ENCODE measurements around the gene HSD3B7.
"Not testable (repeated sequence)": the region's sequence is repeated elsewhere in the genome, so short reads cannot be mapped to it uniquely, and the experiment has no call there.

The HSD3B7 gene

GRCh38 chr16:31002250-31002700 is 17.3 kb downstream of the HSD3B7 start:
- DNase-seq, result no peak

GRCh38 chr16:31002862-31003341 is 17.9 kb downstream of the HSD3B7 start:
- no peak for DNase-seq

DNA sequence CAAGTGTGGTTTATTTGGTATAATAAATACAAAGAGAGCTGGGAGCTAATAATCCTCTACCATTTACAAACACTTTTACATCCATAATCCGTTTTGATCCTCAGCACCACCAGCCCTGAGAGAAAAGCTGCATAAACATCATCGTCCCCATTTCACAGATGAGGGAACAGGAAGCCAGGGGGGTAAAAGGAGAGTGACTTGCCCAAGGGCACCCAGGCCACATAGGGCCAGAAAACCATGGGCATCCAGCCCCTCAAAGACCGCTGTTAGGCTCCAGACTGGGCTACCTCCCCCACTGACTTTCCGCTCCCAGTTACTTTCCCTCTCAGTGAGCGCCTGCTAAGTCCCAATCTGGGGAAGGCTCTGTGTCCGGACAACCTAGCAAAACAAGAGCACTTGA is 18.7 kb downstream of the HSD3B7 start:
- DNase-seq, result no peak

GRCh38 chr16:31004658-31005057 is 19.7 kb downstream of the HSD3B7 start:
- no peak for DNase-seq

- no peak for DNase-seq
Observed at GRCh38 chr16:31005350-31006085, 20.5 kb downstream of the HSD3B7 start.

- no peak for DNase-seq
Observed at GRCh38 chr16:31006086-31006385, 21.0 kb downstream of the HSD3B7 start.

DNA sequence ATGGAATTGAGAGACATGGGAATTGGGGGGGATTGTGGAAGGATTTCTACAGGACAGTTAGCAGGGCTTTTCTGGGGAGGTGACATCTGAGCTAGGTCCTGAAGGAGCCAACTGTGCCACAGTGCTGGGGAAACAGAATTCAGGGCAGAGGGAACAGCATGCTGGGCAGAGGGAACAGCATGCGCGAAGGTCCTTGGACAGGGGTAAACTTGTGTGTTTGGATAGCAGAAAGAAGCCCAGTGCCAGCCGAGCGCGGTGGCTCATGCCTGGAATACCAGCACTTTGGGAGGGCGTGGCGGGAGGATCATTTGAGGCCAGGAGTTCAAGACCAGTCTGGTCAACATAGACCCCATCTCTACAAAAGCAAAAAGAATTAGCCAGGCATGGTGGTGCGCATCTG is 21.6 kb downstream of the HSD3B7 start:
- DNase-seq, result no peak

- no peak for DNase-seq
Observed at GRCh38 chr16:31007684-31008083, 22.7 kb downstream of the HSD3B7 start.

GRCh38 chr16:31008149-31008548 is 23.1 kb downstream of the HSD3B7 start:
- DNase-seq, result no peak

GRCh38 chr16:31008551-31008950 is 23.5 kb downstream of the HSD3B7 start:
- DNase-seq, result no peak

DNA sequence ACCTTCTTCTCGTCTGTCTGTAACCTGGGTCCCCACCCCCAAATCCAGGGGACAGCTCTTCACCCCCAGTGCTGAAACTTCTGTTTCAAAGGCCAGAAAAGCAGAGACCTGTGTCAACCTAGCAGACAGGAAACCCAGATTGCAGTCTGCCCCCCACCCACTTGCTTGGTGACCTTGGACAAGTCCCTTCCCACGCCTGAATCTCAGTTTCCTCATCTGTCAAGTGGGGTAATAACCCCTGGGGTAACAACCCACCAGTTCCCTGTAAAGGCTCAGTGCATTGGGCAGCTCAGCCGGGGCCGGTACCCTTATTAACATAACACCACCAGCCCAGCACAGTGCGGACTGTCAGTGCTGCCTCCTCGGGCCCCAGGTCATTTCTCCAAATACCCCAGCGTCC is 24.1 kb downstream of the HSD3B7 start:
- DNase-seq, result no peak

- DNase-seq, result no peak
Observed at GRCh38 chr16:31009894-31010584, 25.0 kb downstream of the HSD3B7 start.

GRCh38 chr16:31010585-31011325 is 25.7 kb downstream of the HSD3B7 start, which contains the start of gene STX1B:
STX1B (minus strand) TSS chr16:31010638; CDS start chr16:31010396, 242 bp downstream.
- no peak for DNase-seq

DNA sequence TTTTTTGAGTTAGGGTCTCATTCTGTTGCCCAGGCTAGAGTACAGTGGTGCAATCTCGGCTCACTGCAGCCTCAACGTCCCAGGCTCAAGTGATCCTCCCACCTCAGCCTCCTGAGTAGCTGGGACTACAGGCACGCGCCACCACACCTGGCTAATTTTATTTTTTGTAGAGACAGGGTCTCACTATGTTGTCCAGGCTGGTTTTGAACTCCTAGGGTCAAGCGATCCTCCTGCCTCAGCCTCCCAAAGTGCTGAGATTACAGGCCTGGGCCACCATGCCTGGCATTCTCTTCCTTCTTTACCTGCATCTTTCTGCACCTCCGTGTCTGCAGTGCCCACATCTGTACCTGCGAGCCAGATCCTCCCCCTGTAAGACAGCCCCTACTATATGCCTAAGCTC is 26.8 kb downstream of the HSD3B7 start:
- not testable (repeated sequence) for DNase-seq

DNA sequence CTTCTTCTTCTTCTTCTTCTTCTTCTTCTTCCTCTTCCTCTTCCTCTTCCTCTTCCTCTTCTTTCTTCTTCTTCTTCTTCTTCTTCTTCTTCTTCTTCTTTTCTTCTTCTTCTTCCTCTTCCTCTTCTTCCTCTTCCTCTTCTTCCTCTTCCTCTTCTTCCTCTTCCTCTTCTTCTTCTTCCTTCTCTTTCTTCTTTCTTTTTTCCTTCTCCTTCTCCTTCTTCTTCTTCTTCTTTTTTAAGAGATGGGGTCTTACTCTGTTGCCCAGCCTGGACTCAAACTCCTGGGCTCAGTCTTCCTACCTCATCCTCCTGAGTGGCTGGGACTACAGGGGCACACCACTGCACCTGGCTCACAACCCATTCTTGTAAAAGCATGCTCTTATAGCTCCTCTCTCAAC is 28.3 kb downstream of the HSD3B7 start:
- DNase-seq, result not testable (repeated sequence)

GRCh38 chr16:31016018-31016417 is 31.0 kb downstream of the HSD3B7 start:
- no peak for DNase-seq

GRCh38 chr16:31017756-31018155 is 32.7 kb downstream of the HSD3B7 start:
- DNase-seq, result not testable (repeated sequence)

- no peak for DNase-seq
Observed at GRCh38 chr16:31020536-31020935, 35.5 kb downstream of the HSD3B7 start.

GRCh38 chr16:31022544-31023251 is 37.7 kb downstream of the HSD3B7 start:
- DNase-seq, result no peak

GRCh38 chr16:31023252-31023602 is 38.2 kb downstream of the HSD3B7 start:
- no peak for DNase-seq

GRCh38 chr16:31023627-31024226 is 38.7 kb downstream of the HSD3B7 start:
- no peak for DNase-seq

- no peak for DNase-seq
Observed at GRCh38 chr16:31025339-31025738, 40.3 kb downstream of the HSD3B7 start.

DNA sequence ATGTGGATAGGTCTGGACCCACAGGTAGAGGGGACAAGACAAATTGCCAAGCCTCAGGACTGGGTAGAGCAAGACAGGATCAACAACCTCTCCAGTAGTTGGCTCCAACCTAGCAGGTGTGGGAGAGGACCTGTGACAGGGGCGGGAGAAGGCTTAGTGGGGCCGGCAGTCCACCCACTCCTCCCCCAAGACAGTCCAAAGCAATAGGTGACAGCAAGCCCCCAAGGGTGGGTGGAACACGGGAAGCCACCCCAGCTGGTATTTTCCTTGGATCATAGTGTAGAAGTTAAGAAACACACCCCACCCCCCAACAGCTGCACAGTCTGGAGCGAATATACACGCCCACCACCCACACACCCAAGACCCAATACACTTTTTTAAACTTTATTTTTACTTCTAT is 44.3 kb downstream of the HSD3B7 start:
- no peak for DNase-seq
